Suppressor macrophage treated with lipopolysaccharide for 4 hours (primary cell): Measurements from ENCODE around the gene NOS1AP.

Source experiments
- DNase-seq: peaks from one replicate; pipeline ENCODE4 v3.0.0-alpha.2; 2020

The NOS1AP gene

DNA sequence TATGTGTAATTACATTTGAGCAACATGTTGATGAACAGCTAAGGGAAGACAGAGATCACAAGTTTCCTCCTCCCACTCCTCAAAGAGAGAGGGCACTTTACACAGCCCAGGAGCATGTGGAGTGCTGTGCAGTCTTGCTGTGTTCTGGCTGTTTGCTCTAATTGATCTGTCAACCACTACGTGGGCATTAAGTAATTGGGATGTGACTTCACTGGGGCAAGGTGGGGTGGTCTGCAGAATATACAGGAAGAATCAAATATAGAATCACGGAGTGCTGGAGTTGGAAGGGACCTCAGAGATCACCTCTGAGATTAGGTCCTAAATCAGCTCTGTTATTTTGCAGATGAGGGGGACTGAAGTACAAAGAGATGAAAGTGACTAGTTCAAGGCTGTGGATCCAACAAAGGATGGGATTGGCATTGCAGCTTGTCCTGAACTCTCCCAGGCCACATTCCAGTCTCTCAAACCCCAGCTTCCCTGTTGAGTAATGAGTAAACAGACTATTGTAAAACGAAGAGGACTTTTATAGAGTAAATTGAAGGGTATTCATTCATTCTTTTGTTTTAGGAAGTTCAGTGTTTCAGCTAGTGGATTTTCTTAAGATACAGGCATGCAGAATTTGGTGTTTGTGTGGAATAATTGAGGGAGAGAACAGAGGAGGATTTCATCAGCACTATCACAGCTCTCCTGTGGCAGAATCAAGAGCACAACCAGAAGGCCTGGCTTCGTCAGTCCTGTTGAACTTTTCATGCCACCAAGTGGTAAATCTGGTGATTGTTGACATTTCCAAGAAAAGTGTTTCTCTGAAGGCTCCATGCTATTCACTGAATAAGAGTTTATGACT is 22.4 kb downstream of the NOS1AP start:
- DNase-seq, result no peak

- no peak for DNase-seq
Observed at GRCh38 chr1:162093095-162093494, 23.6 kb downstream of the NOS1AP start.

GRCh38 chr1:162094271-162094670 is 24.8 kb downstream of the NOS1AP start:
- no peak for DNase-seq

- DNase-seq, result no peak
Observed at GRCh38 chr1:162094723-162095122, 25.2 kb downstream of the NOS1AP start.

DNA sequence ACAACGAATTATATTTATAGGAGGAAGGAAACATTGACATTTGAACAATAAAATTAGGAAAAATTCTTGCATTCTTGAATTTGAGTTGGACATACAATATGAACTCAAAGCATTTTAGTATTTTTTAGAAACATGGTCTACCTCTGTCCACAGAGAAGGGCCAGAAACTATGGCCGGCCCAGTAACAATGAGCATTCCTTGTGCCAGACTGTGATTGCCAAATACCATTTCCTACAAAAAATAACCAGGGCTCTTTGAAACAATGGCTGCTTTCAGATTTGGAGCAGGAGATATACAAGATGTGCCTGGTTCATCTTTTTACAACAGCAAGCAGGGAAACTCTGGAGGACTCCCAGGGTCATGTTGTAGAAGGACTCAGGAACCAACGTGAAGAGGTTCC is 38.4 kb downstream of the NOS1AP start:
- no peak for DNase-seq

- DNase-seq, result no peak
Observed at GRCh38 chr1:162108426-162108825, 38.9 kb downstream of the NOS1AP start.

GRCh38 chr1:162110910-162111309 is 41.4 kb downstream of the NOS1AP start:
- DNase-seq, result peak; percentile 8

GRCh38 chr1:162111572-162111971 is 42.1 kb downstream of the NOS1AP start:
- DNase-seq, result no peak

DNA sequence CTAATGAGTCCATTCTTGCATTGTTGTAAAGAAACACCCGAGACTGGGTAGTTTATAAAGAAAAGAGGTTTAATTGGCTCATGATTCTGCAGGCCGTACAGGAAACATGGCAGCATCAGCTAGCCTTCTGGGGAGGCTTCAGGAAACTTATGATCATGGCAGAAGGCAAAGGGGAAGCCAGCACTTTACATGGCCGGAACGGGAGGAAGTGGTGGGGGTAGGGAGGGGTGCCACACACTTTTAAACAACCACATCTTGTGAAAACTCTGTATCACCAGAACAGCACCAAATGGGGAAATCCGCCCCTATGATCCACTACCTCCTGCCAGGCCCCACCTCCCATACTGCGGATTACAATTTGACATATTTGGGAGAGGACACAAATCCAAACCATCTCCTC is 43.9 kb downstream of the NOS1AP start:
- peak; percentile 16 for DNase-seq

GRCh38 chr1:162117039-162117774 is 47.7 kb downstream of the NOS1AP start:
- DNase-seq, result no peak

- DNase-seq, result no peak
Observed at GRCh38 chr1:162118063-162118462, 48.6 kb downstream of the NOS1AP start.

DNA sequence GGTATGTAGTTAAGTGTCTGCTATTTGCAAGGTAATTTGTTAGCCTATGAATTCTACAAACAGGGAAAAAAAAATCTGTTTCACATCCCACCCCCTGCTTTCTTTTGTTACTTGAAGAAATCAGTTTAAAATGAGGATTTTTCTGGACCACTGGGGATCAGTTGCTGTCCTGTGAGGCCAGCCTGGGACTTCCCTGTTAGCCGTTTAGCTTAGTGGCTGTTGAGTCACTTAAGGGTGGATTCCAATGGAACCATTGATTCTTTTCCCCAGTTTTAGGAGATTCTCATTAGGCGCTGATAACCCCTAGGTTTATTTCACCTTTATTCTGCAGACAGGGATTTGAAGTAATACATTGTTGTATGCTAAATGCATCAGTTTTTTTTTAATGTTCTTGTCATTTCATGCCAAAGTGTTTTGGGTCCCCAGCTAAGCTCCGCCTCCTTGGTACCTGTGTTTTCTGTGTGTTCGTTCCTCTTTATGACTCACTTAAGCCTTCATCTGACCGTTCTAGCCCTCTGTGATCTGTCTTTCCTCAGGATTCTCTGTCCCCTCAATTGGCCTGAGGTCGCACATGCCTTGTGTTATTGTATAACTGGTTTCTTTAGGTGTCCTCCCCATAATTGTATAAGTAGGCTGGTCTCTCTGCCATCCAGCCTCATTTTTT is 59.3 kb downstream of the NOS1AP start:
- no peak for DNase-seq

GRCh38 chr1:162130308-162130707 is 60.8 kb downstream of the NOS1AP start:
- DNase-seq, result no peak

GRCh38 chr1:162131400-162132321 is 62.2 kb downstream of the NOS1AP start:
- DNase-seq, result no peak

- DNase-seq, result no peak
Observed at GRCh38 chr1:162133566-162133965, 64.1 kb downstream of the NOS1AP start.

GRCh38 chr1:162134646-162135045 is 65.2 kb downstream of the NOS1AP start:
- DNase-seq, result no peak

GRCh38 chr1:162135271-162135775 is 65.8 kb downstream of the NOS1AP start:
- no peak for DNase-seq

DNA sequence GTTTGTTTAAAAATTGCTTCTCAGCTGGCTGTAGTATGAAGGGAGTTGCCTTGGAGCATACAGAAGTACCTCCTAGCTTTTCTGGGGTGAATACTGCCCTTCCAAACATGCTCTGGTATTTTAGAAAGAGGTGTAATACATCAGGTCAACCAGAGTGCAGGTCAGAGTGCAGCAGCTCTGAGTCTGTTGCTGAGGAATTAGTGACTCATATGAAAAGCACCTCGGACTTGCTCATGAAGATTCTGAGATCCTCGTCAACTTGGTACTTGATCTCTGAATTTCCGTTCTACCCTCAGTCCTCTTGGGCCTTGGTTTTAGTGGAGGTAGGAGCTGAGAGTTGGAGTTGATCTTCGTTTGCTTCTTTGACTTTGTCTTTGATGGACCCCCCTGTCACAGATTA is 67.3 kb downstream of the NOS1AP start:
- no peak for DNase-seq

DNA sequence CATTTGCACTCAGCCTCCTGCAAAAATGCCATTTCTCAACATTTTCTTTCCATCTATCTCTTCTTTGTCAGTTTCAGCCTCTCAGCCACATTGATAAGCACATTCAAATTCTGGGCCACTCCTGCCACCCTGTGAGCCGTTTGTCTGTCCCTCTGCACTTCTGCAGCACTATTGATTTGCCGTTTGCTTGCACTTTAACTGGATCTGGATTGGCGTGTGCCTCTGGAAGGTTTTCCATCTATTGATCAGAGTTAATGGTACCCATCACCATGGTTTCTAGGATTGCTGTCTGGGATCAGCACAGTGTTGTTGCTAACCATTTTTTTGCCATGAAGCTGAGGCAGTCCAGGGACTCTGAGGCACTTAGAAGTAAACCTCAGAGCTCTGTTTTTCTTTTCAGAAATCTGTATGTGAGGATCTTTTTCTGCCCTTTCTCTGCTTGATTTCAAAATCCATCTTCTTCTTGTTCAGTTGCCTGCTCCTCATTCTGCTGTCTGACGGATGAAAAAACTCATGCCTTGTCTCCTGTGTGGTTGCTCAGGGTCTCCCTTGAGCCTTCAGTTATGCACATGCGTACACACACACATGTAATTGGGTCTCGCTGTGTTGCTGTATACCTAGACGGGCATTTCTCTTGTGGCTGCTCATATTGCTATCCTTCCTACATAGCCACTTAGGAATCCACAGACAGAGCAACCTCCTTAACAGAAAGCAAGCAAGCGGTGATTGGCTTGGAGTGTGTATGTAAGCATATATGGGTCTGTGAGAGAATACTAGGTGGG is 67.9 kb downstream of the NOS1AP start:
- no peak for DNase-seq

- no peak for DNase-seq
Observed at GRCh38 chr1:162138112-162138511, 68.6 kb downstream of the NOS1AP start.

GRCh38 chr1:162138599-162139181 is 69.2 kb downstream of the NOS1AP start:
- no peak for DNase-seq
